Measurements from ENCODE around the gene NOL4L. TPM values are rescaled to one million over a fixed set of nuclear protein-coding genes. Genes with fewer than 3 reads are reported as not detected.

NOL4L gene
- total and polyA plus RNA-seq, 2 experiments from 2014 or later, result 38.8 to 39.2 TPM

DNA sequence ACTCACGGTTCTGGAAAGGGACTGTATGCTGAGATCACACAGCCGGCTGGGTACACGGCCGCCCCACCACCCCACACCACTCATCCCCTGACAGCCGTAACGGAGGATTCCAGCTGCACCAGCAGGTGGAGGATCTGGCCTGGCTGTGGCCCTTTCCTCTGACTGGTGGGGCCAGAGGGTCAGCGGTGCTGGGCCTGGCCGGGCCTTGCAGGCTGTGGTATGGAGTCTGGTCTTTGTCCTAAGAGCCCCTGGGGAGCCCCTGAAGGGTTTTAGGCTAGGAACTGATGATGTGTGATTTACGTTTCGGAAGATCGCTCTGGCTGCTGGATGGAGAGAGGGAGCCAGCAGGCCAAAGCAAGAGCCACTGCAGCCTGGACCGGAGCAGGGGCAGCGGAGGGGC, 26.6 kb downstream of the NOL4L start:
- peak; percentile 17 for ATAC-seq
- Mint-ChIP-seq H3K27ac (no peak overlapping the region), H3K9me3 (no peaks in the 10 kb centered on the region), H3K27me3 (ENCODE audit: insufficient read depth, low read depth, poor library complexity) (peaks cover 9% of the 10 kb centered on the region), H3K4me1 (peaks cover 35% of the 10 kb centered on the region), H3K4me3 (no peak overlapping the region), H3K36me3 (ENCODE audit: low read depth) (no peaks in the 10 kb centered on the region; the same call in 2 of the 3 replicates)
- Histone ChIP-seq H4K20me1 (replicated peaks; ENCODE audit: insufficient read depth) (peaks cover 7% of the 10 kb centered on the region), H2AFZ (no peak overlapping the region; the same call in 1 of the 2 replicates), H3F3A (replicated peaks; ENCODE audit: low read depth) (peaks cover 31% of the 10 kb centered on the region), H3K27me3 (ENCODE audit: insufficient read depth) (no peaks in the 10 kb centered on the region), H3K36me3 (ENCODE audit: insufficient read depth) (no peaks in the 10 kb centered on the region), H3K4me2 (no peak overlapping the region), H3K4me3 (no peak overlapping the region), H3K4me1 (ENCODE audit: insufficient read depth) (peaks cover 23% of the 10 kb centered on the region), H3K79me2 (replicated peaks; ENCODE audit: insufficient read depth) (no peaks in the 10 kb centered on the region), H3K27ac (ENCODE audit: low read depth) (no peak overlapping the region), H3K9me2 (ENCODE audit: insufficient read depth) (no peaks in the 10 kb centered on the region)
- TF ChIP-seq ZNF114 (CRISPR knock-in tag; IDR thresholded peaks at IDR 0.05), result no peak
- TF ChIP-seq, protein P1, sequence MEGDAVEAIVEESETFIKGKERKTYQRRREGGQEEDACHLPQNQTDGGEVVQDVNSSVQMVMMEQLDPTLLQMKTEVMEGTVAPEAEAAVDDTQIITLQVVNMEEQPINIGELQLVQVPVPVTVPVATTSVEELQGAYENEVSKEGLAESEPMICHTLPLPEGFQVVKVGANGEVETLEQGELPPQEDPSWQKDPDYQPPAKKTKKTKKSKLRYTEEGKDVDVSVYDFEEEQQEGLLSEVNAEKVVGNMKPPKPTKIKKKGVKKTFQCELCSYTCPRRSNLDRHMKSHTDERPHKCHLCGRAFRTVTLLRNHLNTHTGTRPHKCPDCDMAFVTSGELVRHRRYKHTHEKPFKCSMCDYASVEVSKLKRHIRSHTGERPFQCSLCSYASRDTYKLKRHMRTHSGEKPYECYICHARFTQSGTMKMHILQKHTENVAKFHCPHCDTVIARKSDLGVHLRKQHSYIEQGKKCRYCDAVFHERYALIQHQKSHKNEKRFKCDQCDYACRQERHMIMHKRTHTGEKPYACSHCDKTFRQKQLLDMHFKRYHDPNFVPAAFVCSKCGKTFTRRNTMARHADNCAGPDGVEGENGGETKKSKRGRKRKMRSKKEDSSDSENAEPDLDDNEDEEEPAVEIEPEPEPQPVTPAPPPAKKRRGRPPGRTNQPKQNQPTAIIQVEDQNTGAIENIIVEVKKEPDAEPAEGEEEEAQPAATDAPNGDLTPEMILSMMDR (conservative IDR thresholded peaks at IDR 0.05; ENCODE audit: low read depth in 2 of 2), result 0 out of 4 replicates have a peak, but pooled peaks of 1 of the 2 experiments have one; percentile 6
- no peak for DNase-seq (ENCODE audit: low spot score)

DNA sequence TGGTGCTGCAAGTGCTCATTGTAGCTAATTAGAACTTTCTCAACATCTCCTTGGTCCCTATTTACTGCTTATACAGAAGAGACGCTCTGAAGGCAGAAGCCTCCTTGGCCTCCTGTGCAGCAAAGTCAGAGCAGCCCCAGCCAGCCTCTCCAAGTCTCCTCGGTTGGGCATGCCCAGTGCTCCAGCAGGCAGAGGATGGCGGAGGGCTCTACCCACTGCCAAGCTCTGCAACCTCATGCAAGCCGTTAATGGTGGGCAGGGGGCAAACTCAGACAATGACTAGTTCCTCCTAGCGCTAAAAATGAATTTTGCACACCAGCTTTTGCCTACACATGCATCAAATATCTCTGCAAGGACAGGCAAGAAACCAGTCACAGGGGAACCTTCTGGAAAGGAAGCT, 27.8 kb downstream of the NOL4L start:
- H3K36me3 ChIP-seq (ENCODE audit: insufficient read depth), result no peaks in the 10 kb centered on the region
- H3K4me2 ChIP-seq, result no peak overlapping the region
- Mint-ChIP-seq H3K4me1 (peaks cover 31% of the 10 kb centered on the region), H3K27ac (no peak overlapping the region), H3K27me3 (ENCODE audit: insufficient read depth, low read depth, poor library complexity) (peaks cover 9% of the 10 kb centered on the region), H3K36me3 (ENCODE audit: low read depth) (no peaks in the 10 kb centered on the region; the same call in 2 of the 3 replicates), H3K4me3 (no peak overlapping the region), H3K9me3 (no peaks in the 10 kb centered on the region)
- no peak overlapping the region for H2AFZ ChIP-seq
- peaks cover 19% of the 10 kb centered on the region for H3K4me1 ChIP-seq (ENCODE audit: insufficient read depth)
- H4K20me1 ChIP-seq (replicated peaks; ENCODE audit: insufficient read depth), result peaks cover 4% of the 10 kb centered on the region
- no peaks in the 10 kb centered on the region for H3K9me2 ChIP-seq (ENCODE audit: insufficient read depth)
- H3K79me2 ChIP-seq (replicated peaks; ENCODE audit: insufficient read depth), result no peaks in the 10 kb centered on the region
- H3K4me3 ChIP-seq, result no peak overlapping the region
- H3K27ac ChIP-seq (ENCODE audit: low read depth), result no peak overlapping the region
- DNase-seq (ENCODE audit: low spot score), result no peak
- no peak for ATAC-seq
- H3K27me3 ChIP-seq (ENCODE audit: insufficient read depth), result no peaks in the 10 kb centered on the region
- peaks cover 27% of the 10 kb centered on the region for H3F3A ChIP-seq (replicated peaks; ENCODE audit: low read depth)
- TF ChIP-seq JUNB (IDR thresholded peaks at IDR 0.05; ENCODE audit: unreplicated experiment) (no peak), EZH2phosphoT487 (IDR thresholded peaks at IDR 0.05; ENCODE audit: unreplicated experiment) (no peak), STAT1 (IDR thresholded peaks at IDR 0.05; ENCODE audit: unreplicated experiment) (no peak), NANOG (IDR thresholded peaks at IDR 0.05; ENCODE audit: borderline replicate concordance) (no peak), ZNF114 (CRISPR knock-in tag; IDR thresholded peaks at IDR 0.05) (no peak), POLR2AphosphoS5 (IDR thresholded peaks at IDR 0.05; ENCODE audit: low read depth) (no peak)
- TF ChIP-seq, protein P2, sequence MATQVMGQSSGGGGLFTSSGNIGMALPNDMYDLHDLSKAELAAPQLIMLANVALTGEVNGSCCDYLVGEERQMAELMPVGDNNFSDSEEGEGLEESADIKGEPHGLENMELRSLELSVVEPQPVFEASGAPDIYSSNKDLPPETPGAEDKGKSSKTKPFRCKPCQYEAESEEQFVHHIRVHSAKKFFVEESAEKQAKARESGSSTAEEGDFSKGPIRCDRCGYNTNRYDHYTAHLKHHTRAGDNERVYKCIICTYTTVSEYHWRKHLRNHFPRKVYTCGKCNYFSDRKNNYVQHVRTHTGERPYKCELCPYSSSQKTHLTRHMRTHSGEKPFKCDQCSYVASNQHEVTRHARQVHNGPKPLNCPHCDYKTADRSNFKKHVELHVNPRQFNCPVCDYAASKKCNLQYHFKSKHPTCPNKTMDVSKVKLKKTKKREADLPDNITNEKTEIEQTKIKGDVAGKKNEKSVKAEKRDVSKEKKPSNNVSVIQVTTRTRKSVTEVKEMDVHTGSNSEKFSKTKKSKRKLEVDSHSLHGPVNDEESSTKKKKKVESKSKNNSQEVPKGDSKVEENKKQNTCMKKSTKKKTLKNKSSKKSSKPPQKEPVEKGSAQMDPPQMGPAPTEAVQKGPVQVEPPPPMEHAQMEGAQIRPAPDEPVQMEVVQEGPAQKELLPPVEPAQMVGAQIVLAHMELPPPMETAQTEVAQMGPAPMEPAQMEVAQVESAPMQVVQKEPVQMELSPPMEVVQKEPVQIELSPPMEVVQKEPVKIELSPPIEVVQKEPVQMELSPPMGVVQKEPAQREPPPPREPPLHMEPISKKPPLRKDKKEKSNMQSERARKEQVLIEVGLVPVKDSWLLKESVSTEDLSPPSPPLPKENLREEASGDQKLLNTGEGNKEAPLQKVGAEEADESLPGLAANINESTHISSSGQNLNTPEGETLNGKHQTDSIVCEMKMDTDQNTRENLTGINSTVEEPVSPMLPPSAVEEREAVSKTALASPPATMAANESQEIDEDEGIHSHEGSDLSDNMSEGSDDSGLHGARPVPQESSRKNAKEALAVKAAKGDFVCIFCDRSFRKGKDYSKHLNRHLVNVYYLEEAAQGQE (IDR thresholded peaks at IDR 0.05; ENCODE audit: unreplicated experiment), result no peak
- TF ChIP-seq, protein P3, sequence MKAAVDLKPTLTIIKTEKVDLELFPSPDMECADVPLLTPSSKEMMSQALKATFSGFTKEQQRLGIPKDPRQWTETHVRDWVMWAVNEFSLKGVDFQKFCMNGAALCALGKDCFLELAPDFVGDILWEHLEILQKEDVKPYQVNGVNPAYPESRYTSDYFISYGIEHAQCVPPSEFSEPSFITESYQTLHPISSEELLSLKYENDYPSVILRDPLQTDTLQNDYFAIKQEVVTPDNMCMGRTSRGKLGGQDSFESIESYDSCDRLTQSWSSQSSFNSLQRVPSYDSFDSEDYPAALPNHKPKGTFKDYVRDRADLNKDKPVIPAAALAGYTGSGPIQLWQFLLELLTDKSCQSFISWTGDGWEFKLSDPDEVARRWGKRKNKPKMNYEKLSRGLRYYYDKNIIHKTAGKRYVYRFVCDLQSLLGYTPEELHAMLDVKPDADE (IDR thresholded peaks at IDR 0.05), result no peak
- TF ChIP-seq, protein P4, sequence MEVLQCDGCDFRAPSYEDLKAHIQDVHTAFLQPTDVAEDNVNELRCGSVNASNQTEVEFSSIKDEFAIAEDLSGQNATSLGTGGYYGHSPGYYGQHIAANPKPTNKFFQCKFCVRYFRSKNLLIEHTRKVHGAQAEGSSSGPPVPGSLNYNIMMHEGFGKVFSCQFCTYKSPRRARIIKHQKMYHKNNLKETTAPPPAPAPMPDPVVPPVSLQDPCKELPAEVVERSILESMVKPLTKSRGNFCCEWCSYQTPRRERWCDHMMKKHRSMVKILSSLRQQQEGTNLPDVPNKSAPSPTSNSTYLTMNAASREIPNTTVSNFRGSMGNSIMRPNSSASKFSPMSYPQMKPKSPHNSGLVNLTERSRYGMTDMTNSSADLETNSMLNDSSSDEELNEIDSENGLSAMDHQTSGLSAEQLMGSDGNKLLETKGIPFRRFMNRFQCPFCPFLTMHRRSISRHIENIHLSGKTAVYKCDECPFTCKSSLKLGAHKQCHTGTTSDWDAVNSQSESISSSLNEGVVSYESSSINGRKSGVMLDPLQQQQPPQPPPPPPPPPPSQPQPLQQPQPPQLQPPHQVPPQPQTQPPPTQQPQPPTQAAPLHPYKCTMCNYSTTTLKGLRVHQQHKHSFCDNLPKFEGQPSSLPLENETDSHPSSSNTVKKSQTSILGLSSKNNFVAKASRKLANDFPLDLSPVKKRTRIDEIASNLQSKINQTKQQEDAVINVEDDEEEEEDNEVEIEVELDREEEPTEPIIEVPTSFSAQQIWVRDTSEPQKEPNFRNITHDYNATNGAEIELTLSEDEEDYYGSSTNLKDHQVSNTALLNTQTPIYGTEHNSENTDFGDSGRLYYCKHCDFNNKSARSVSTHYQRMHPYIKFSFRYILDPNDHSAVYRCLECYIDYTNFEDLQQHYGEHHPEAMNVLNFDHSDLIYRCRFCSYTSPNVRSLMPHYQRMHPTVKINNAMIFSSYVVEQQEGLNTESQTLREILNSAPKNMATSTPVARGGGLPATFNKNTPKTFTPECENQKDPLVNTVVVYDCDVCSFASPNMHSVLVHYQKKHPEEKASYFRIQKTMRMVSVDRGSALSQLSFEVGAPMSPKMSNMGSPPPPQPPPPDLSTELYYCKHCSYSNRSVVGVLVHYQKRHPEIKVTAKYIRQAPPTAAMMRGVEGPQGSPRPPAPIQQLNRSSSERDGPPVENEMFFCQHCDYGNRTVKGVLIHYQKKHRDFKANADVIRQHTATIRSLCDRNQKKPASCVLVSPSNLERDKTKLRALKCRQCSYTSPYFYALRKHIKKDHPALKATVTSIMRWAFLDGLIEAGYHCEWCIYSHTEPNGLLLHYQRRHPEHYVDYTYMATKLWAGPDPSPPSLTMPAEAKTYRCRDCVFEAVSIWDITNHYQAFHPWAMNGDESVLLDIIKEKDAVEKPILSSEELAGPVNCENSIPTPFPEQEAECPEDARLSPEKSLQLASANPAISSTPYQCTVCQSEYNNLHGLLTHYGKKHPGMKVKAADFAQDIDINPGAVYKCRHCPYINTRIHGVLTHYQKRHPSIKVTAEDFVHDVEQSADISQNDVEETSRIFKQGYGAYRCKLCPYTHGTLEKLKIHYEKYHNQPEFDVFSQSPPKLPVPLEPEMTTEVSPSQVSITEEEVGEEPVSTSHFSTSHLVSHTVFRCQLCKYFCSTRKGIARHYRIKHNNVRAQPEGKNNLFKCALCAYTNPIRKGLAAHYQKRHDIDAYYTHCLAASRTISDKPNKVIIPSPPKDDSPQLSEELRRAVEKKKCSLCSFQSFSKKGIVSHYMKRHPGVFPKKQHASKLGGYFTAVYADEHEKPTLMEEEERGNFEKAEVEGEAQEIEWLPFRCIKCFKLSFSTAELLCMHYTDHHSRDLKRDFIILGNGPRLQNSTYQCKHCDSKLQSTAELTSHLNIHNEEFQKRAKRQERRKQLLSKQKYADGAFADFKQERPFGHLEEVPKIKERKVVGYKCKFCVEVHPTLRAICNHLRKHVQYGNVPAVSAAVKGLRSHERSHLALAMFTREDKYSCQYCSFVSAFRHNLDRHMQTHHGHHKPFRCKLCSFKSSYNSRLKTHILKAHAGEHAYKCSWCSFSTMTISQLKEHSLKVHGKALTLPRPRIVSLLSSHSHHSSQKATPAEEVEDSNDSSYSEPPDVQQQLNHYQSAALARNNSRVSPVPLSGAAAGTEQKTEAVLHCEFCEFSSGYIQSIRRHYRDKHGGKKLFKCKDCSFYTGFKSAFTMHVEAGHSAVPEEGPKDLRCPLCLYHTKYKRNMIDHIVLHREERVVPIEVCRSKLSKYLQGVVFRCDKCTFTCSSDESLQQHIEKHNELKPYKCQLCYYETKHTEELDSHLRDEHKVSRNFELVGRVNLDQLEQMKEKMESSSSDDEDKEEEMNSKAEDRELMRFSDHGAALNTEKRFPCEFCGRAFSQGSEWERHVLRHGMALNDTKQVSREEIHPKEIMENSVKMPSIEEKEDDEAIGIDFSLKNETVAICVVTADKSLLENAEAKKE (CRISPR knock-in tag; IDR thresholded peaks at IDR 0.05), result no peak

Measured in GM23338 (cell line).